ENCODE results near the gene DBF4.

- TF ChIP-seq CTCF (conservative IDR thresholded peaks at IDR 0.05 in 1 of 2, IDR thresholded peaks at IDR 0.05 in 1 of 2; ENCODE audit: low read depth in 1 of 2, low read length in 2 of 2) (no peak), EZH2 (IDR thresholded peaks at IDR 0.05; ENCODE audit: low read length, missing control alignments) (no peak)
Measured at GRCh38 chr7:87870471-87870870, 5.8 kb upstream of the DBF4 start.
